CD14-positive monocyte (primary cell): ENCODE results near the gene ABCB9. TPM values are rescaled to one million over a fixed set of nuclear protein-coding genes. Genes with fewer than 3 reads are reported as not detected.

Experiments used
- DNase-seq, 3 donors: peaks; one replicate each; pipeline ENCODE4 v3.0.0-alpha.2; 2011 to 2022
- H2AFZ ChIP-seq: 2 replicates; pipeline ENCODE4 v1.6.0; 2012; ENCODE audit warnings: mild to moderate bottlenecking, low read depth, low read length, inconsistent platforms; ENCODE audit not compliant: insufficient read depth, poor library complexity, severe bottlenecking
- H3K27ac ChIP-seq, 2 donors: 1 replicate in 1 of 2; 2 replicates in 1 of 2; pipeline ENCODE4 v1.5.1; 2012 to 2013; ENCODE audit warnings: low read length in 2 of 2, control low read depth in 1 of 2, inconsistent platforms in 1 of 2, low read depth in 1 of 2, mild to moderate bottlenecking in 1 of 2
- H3K27me3 ChIP-seq, 2 donors: one replicate each; pipeline versions ENCODE4 v1.6.0 to v1.6.1; 2011 to 2013; ENCODE audit warnings: low read length in 2 of 2; ENCODE audit not compliant: control insufficient read depth in 2 of 2, insufficient read depth in 2 of 2
- H3K36me3 ChIP-seq, 2 donors: replicated peaks in 1 of 2; 1 replicate in 1 of 2; 2 replicates in 1 of 2; pipeline versions ENCODE4 v1.5.1 to v1.6.1; 2012 to 2013; ENCODE audit warnings: low read length in 2 of 2, control low read depth in 1 of 2, inconsistent platforms in 1 of 2, mild to moderate bottlenecking in 1 of 2; ENCODE audit not compliant: insufficient read depth in 2 of 2, control insufficient read depth in 1 of 2
- H3K4me1 ChIP-seq, 2 donors: 1 replicate in 1 of 2; 2 replicates in 1 of 2; pipeline versions ENCODE4 v1.5.1 to v1.6.1; 2012 to 2013; ENCODE audit warnings: low read length in 2 of 2, control low read depth in 1 of 2, inconsistent platforms in 1 of 2, mild to moderate bottlenecking in 1 of 2, moderate library complexity in 1 of 2; ENCODE audit not compliant: insufficient read depth in 2 of 2, control insufficient read depth in 1 of 2
- H3K4me2 ChIP-seq: replicated peaks from 2 replicates; pipeline ENCODE3; 2012; ENCODE audit warnings: low read length, moderate library complexity, mild to moderate bottlenecking; ENCODE audit not compliant: poor library complexity, severe bottlenecking; ENCODE audit errors: extremely low read depth
- H3K4me3 ChIP-seq, 3 experiments: fragments of 200-600 bp in 1 of 3; sonication (generic) in 1 of 3; replicated peaks in 1 of 3; 1 replicate in 2 of 3; 2 replicates in 1 of 3; pipeline ENCODE4 v1.5.1; 2011 to 2013; ENCODE audit warnings: low read length in 3 of 3, mild to moderate bottlenecking in 3 of 3, control low read depth in 2 of 3, low read depth in 2 of 3, inconsistent platforms in 1 of 3, moderate library complexity in 1 of 3
- H3K79me2 ChIP-seq: 2 replicates; pipeline ENCODE4 v1.6.0; 2012; ENCODE audit warnings: mild to moderate bottlenecking, control low read depth, inconsistent platforms, low read length, moderate library complexity; ENCODE audit not compliant: insufficient read depth
- H3K9ac ChIP-seq: 2 replicates; pipeline ENCODE4 v1.6.0; 2017; ENCODE audit warnings: low read length, mild to moderate bottlenecking; ENCODE audit not compliant: insufficient read depth, poor library complexity, severe bottlenecking
- H3K9me3 ChIP-seq, 2 donors: replicated peaks in 1 of 2; 1 replicate in 1 of 2; 2 replicates in 1 of 2; pipeline versions ENCODE4 v1.5.1 to v1.6.1; 2012 to 2013; ENCODE audit warnings: low read length in 2 of 2, control low read depth in 1 of 2; ENCODE audit not compliant: control insufficient read depth in 1 of 2, insufficient read depth in 1 of 2
- H4K20me1 ChIP-seq: 2 replicates; pipeline ENCODE4 v1.6.0; 2012; ENCODE audit warnings: mild to moderate bottlenecking, low read length, control low read depth, moderate library complexity; ENCODE audit not compliant: insufficient read depth
- H3K27ac Mint-ChIP-seq, 7 donors: one replicate each; pipeline ENCODE4 v1.8.0; 2020; ENCODE audit warnings: mild to moderate bottlenecking in 7 of 7, mixed read lengths in 7 of 7, moderate library complexity in 6 of 7, inconsistent platforms in 2 of 7
- H3K27me3 Mint-ChIP-seq, 3 donors: one replicate each; pipeline ENCODE4 v1.8.0; 2021 to 2022; ENCODE audit warnings: low read depth in 3 of 3, mild to moderate bottlenecking in 3 of 3, mixed read lengths in 3 of 3, moderate library complexity in 3 of 3, inconsistent platforms in 1 of 3
- H3K36me3 Mint-ChIP-seq, 2 donors: one replicate each; pipeline ENCODE4 v1.8.0; 2020; ENCODE audit warnings: mixed read lengths in 2 of 2, inconsistent platforms in 1 of 2, mild to moderate bottlenecking in 1 of 2
- H3K4me1 Mint-ChIP-seq: one replicate; pipeline ENCODE4 v1.8.0; 2020; ENCODE audit warnings: mild to moderate bottlenecking, mixed read lengths
- H3K4me3 Mint-ChIP-seq, 2 donors: one replicate each; pipeline ENCODE4 v1.8.0; 2020; ENCODE audit warnings: mild to moderate bottlenecking in 2 of 2, mixed read lengths in 2 of 2, moderate library complexity in 1 of 2
- H3K9me3 Mint-ChIP-seq, 7 donors: one replicate each; pipeline ENCODE4 v1.8.0; 2020 to 2022; ENCODE audit warnings: mixed read lengths in 7 of 7, mild to moderate bottlenecking in 6 of 7, moderate library complexity in 6 of 7, inconsistent platforms in 2 of 7
- WGBS: methylation state at CpG from one replicate; pipeline ENCODE4 v1.1.5; 2013; ENCODE audit warnings: missing lambda C conversion rate; ENCODE audit not compliant: insufficient coverage; 5-methylcytosine and 5-hydroxymethylcytosine counted together
- intact Hi-C, 2 donors: fragments of 100-400 bp; cut with micrococcal nuclease; formaldehyde crosslinking; loops; one replicate each; pipeline versions ENCODE4 v1.15.0 to v1.15.1; 2023
- polyA plus RNA-seq, 3 donors: library from polyadenylated mRNA; depleted of rRNA in 1 of 3; unstranded in 2 of 3; stranded (reverse) in 1 of 3; fragments of 300-500 nt in 2 of 3; fragments of >200 nt in 1 of 3; fragmentation: Illumina TruSeq in 2 of 3; gene quantifications; 1 replicate in 2 of 3; 2 replicates in 1 of 3; pipeline ENCODE4 v1.2.3, GENCODE V29; 2012 to 2021
- TF ChIP-seq, protein P1 (sequence below): fragments of 200-600 bp; IDR thresholded peaks from one replicate; pipeline ENCODE4 v1.8.0; 2022; ENCODE audit warnings: antibody characterized with exemption, mild to moderate bottlenecking

ABCB9 gene
- polyA plus RNA-seq, 3 donors: 0.14 to 1.2 (median 0.22) TPM

DNA sequence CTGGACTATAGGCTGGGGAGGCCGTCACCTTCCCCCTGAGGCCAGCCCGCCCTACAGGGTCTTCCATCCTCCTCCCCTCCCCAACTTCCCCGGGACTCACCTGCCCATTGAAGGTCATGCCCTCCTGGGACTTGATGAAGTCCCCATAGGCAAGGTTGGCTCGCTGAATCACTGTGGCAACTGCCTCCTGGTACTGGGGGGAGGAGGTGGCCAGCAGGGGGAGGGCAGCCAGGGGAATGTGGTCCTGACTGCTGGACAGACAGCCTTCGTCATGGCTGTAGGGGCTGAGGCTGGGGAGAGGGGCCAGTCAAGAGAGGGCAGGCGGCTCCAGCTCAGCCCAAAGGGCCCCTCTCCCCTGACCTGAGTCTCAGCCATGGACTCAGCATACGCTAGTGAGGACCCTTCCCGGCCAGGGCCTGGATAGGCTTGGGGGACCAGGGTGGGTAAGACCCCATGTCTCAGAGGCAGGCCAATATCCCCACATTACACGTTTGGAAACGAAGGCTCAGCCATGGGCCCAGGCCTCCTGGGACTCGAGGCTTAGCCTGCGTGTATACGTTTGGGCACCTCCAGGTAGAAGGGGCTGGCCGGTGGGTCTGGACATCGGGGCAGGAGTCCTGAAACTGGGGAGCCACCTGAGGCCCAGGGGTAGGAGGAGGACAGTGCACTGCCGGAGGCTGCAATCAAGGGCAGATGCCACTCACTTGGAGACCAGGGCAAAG is 30.5 kb upstream of the ABCB9 start:
- no peak overlapping the region for H3K27ac Mint-ChIP-seq
- TF ChIP-seq, protein P1, sequence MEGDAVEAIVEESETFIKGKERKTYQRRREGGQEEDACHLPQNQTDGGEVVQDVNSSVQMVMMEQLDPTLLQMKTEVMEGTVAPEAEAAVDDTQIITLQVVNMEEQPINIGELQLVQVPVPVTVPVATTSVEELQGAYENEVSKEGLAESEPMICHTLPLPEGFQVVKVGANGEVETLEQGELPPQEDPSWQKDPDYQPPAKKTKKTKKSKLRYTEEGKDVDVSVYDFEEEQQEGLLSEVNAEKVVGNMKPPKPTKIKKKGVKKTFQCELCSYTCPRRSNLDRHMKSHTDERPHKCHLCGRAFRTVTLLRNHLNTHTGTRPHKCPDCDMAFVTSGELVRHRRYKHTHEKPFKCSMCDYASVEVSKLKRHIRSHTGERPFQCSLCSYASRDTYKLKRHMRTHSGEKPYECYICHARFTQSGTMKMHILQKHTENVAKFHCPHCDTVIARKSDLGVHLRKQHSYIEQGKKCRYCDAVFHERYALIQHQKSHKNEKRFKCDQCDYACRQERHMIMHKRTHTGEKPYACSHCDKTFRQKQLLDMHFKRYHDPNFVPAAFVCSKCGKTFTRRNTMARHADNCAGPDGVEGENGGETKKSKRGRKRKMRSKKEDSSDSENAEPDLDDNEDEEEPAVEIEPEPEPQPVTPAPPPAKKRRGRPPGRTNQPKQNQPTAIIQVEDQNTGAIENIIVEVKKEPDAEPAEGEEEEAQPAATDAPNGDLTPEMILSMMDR: no peak

DNA sequence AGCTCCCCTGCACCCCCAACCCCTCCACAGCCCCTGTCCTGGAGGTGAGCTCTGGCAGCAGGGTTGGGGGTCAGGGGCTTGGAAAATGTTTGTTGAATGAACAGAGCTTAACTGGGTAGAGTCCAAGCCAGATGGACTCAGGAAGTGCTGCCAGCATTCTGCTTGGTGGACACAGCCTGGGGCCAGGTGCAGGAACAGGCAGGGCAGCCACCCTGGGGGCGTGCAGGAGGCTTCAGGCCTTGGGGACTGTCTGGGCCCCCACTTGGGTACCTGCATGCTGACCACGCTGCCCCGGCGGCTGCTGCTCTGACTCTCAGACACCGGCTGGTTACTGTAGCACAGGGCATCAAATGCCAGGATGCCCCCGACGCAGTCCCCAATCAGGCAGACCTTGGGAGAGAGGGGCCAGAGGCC is 29.9 kb upstream of the ABCB9 start:
- no peaks in the 10 kb centered on the region for H4K20me1 ChIP-seq
- DNase-seq: no peak
- H3K4me1 ChIP-seq: no peaks in the 10 kb centered on the region
- WGBS: 96% methylated on average over 7 of the region's 7 CpGs
- no peaks in the 10 kb centered on the region for H3K9me3 Mint-ChIP-seq
- no peak overlapping the region for H3K4me2 ChIP-seq
- no peaks in the 10 kb centered on the region for H3K4me1 Mint-ChIP-seq
- H3K36me3 Mint-ChIP-seq: no peaks in the 10 kb centered on the region
- H3K27me3 Mint-ChIP-seq: peaks cover 0 to 7% (median 2%) of the 10 kb centered on the region in 3 donors
- no peak overlapping the region for H3K4me3 Mint-ChIP-seq
- intact Hi-C loops: no loop called here
- TF ChIP-seq, protein P1: no peak
- H3K27ac ChIP-seq: no peak overlapping the region
- H3K9me3 ChIP-seq: no peaks in the 10 kb centered on the region
- no peaks in the 10 kb centered on the region for H3K36me3 ChIP-seq
- no peak overlapping the region for H3K27ac Mint-ChIP-seq
- no peak overlapping the region for H2AFZ ChIP-seq
- no peaks in the 10 kb centered on the region for H3K79me2 ChIP-seq
- no peak overlapping the region for H3K4me3 ChIP-seq
- H3K27me3 ChIP-seq: no peaks in the 10 kb centered on the region
- no peak overlapping the region for H3K9ac ChIP-seq

More for the DNA sequence above, 30.5 kb upstream of the ABCB9 start:
- Histone ChIP-seq H3K4me3 (no peak overlapping the region), H3K27me3 (no peaks in the 10 kb centered on the region), H3K4me1 (no peaks in the 10 kb centered on the region), H2AFZ (no peak overlapping the region), H3K9me3 (no peaks in the 10 kb centered on the region), H3K36me3 (no peaks in the 10 kb centered on the region), H3K9ac (no peak overlapping the region), H4K20me1 (no peaks in the 10 kb centered on the region), H3K27ac (no peak overlapping the region), H3K4me2 (no peak overlapping the region), H3K79me2 (no peaks in the 10 kb centered on the region)
- intact Hi-C loops: no loop called here
- no peaks in the 10 kb centered on the region for H3K4me1 Mint-ChIP-seq
- DNase-seq: no peak
- peaks cover 0 to 7% (median 2%) of the 10 kb centered on the region in 3 donors for H3K27me3 Mint-ChIP-seq
- no peaks in the 10 kb centered on the region for H3K9me3 Mint-ChIP-seq
- H3K4me3 Mint-ChIP-seq: no peak overlapping the region
- H3K36me3 Mint-ChIP-seq: no peaks in the 10 kb centered on the region
- WGBS: 93% methylated on average over 11 of the region's 16 CpGs
